Measurements from ENCODE around the gene ARHGEF12. TPM values are rescaled to one million over a fixed set of nuclear protein-coding genes. Genes with fewer than 3 reads are reported as not detected.
A peak's percentile ranks its signal among the peaks of the same experiment; 100 is the strongest.

The ARHGEF12 gene
- polyA plus RNA-seq, 3 donors: 0.25 to 0.87 (median 0.27) TPM

- Histone ChIP-seq H3K27ac (ENCODE audit: low read depth in 1 of 2, low read length in 2 of 2) (no peak overlapping the region), H3K4me1 (ENCODE audit: control insufficient read depth in 1 of 2, insufficient read depth in 2 of 2, low read length in 2 of 2) (peaks cover 8 to 10% of the 10 kb centered on the region in 2 donors), H3K36me3 (replicated peaks in 1 of 2; ENCODE audit: control insufficient read depth in 1 of 2, insufficient read depth in 2 of 2, low read length in 2 of 2) (no peaks in the 10 kb centered on the region), H3K4me2 (replicated peaks; ENCODE audit: extremely low read depth, low read length, poor library complexity, severe bottlenecking) (no peak overlapping the region), H3K79me2 (ENCODE audit: insufficient read depth, low read length) (no peaks in the 10 kb centered on the region), H3K9me3 (replicated peaks in 1 of 2; ENCODE audit: control insufficient read depth in 1 of 2, insufficient read depth in 1 of 2, low read length in 2 of 2) (no peaks in the 10 kb centered on the region), H3K9ac (ENCODE audit: insufficient read depth, low read length, poor library complexity, severe bottlenecking) (no peak overlapping the region), H3K27me3 (ENCODE audit: control insufficient read depth in 2 of 2, insufficient read depth in 2 of 2, low read length in 2 of 2) (peaks cover 4 to 30% of the 10 kb centered on the region in 2 donors), H2AFZ (ENCODE audit: insufficient read depth, low read depth, low read length, poor library complexity, severe bottlenecking) (no peak overlapping the region), H3K4me3 (replicated peaks in 1 of 3; ENCODE audit: low read depth in 2 of 3, low read length in 3 of 3) (no peak overlapping the region), H4K20me1 (ENCODE audit: insufficient read depth, low read length) (no peaks in the 10 kb centered on the region)
- H3K4me1 Mint-ChIP-seq: peaks cover 11% of the 10 kb centered on the region
- no peaks in the 10 kb centered on the region for H3K36me3 Mint-ChIP-seq
- DNase-seq: no peak
- H3K4me3 Mint-ChIP-seq: peak overlapping the region in 1 of 2 donors; percentile 24
- H3K27me3 Mint-ChIP-seq (ENCODE audit: low read depth in 3 of 3): peaks cover 37 to 56% (median 42%) of the 10 kb centered on the region in 3 donors
- no peak for TF ChIP-seq CTCF (IDR thresholded peaks at IDR 0.05)
- intact Hi-C loops (cut with micrococcal nuclease): no loop called here
- no peak overlapping the region for H3K27ac Mint-ChIP-seq
- WGBS (ENCODE audit: insufficient coverage): no CpG with 5 or more reads among the region's 5 CpGs
- H3K9me3 Mint-ChIP-seq: peaks cover 0 to 7% (median 0%) of the 10 kb centered on the region in 7 donors
Measured at GRCh38 chr11:120296554-120296953, 39.7 kb upstream of the ARHGEF12 start.

DNA sequence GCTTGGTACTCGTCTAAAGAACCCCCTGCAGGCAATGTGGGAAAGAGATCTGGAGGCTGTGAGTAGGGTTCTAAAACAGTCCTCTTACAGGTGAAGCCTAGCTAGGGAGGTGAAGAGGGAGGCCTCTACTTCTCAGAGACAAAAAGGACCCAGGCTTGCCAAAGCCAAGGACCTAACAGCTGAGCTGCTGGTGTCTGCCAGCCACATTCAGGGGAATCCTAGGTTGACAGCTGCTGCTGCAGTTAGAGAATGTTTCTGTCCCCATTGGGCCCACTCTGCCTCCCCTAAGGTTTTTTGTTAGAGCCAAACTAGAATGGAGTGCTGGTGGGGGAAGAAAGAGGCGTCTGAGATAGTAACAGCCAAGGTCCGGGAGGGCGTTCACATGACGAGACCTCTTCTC, 37.8 kb upstream of the ARHGEF12 start:
- TF ChIP-seq CTCF (IDR thresholded peaks at IDR 0.05): no peak
- H3K27me3 Mint-ChIP-seq (ENCODE audit: low read depth in 3 of 3): peaks cover 36 to 60% (median 48%) of the 10 kb centered on the region in 3 donors

More for the DNA sequence above, 37.8 kb upstream of the ARHGEF12 start:
- Mint-ChIP-seq H3K4me3 (no peak overlapping the region), H3K36me3 (no peaks in the 10 kb centered on the region), H3K4me1 (peaks cover 3% of the 10 kb centered on the region), H3K27ac (no peak overlapping the region), H3K9me3 (peaks cover 0 to 3% (median 0%) of the 10 kb centered on the region in 7 donors)
- WGBS (ENCODE audit: insufficient coverage): 91% methylated on average over 5 of the region's 5 CpGs
- H3K9ac ChIP-seq (ENCODE audit: insufficient read depth, low read length, poor library complexity, severe bottlenecking): no peak overlapping the region
- DNase-seq: no peak
- no peak overlapping the region for H2AFZ ChIP-seq (ENCODE audit: insufficient read depth, low read depth, low read length, poor library complexity, severe bottlenecking)
- no peak overlapping the region for H3K27ac ChIP-seq (ENCODE audit: low read depth in 1 of 2, low read length in 2 of 2)
- H3K4me2 ChIP-seq (replicated peaks; ENCODE audit: extremely low read depth, low read length, poor library complexity, severe bottlenecking): no peak overlapping the region
- H3K36me3 ChIP-seq (replicated peaks in 1 of 2; ENCODE audit: control insufficient read depth in 1 of 2, insufficient read depth in 2 of 2, low read length in 2 of 2): no peaks in the 10 kb centered on the region
- H3K4me3 ChIP-seq (replicated peaks in 1 of 3; ENCODE audit: low read depth in 2 of 3, low read length in 3 of 3): no peak overlapping the region
- intact Hi-C loops (cut with micrococcal nuclease): no loop called here
- no peaks in the 10 kb centered on the region for H3K79me2 ChIP-seq (ENCODE audit: insufficient read depth, low read length)
- peaks cover 3 to 4% of the 10 kb centered on the region in 2 donors for H3K4me1 ChIP-seq (ENCODE audit: control insufficient read depth in 1 of 2, insufficient read depth in 2 of 2, low read length in 2 of 2)
- H3K27me3 ChIP-seq (ENCODE audit: control insufficient read depth in 2 of 2, insufficient read depth in 2 of 2, low read length in 2 of 2): peaks cover 4 to 24% of the 10 kb centered on the region in 2 donors
- H4K20me1 ChIP-seq (ENCODE audit: insufficient read depth, low read length): no peaks in the 10 kb centered on the region
- H3K9me3 ChIP-seq (replicated peaks in 1 of 2; ENCODE audit: control insufficient read depth in 1 of 2, insufficient read depth in 1 of 2, low read length in 2 of 2): no peaks in the 10 kb centered on the region
